Lower lobe of right lung (tissue), 2 donors: ENCODE measurements around the gene CEMIP. TPM values are rescaled to one million over a fixed set of nuclear protein-coding genes. Genes with fewer than 3 reads are reported as not detected.

Experiments used
- ATAC-seq, 2 donors: fragments of 200-7000 bp; cut with Tn5 transposase; one replicate each; pipeline ENCODE4 v1.9.1; 2020 to 2022; ENCODE audit warnings: mild to moderate bottlenecking in 2 of 2, moderate library complexity in 2 of 2
- DNase-seq: peaks from one replicate; pipeline ENCODE4 v3.0.0-alpha.2; 2020
- H3K27ac ChIP-seq: fragments of 200-600 bp; one replicate; pipeline ENCODE4 v1.8.0; 2022
- H3K27me3 ChIP-seq: fragments of 200-600 bp; one replicate; pipeline ENCODE4 v1.8.0; 2022; ENCODE audit warnings: low read depth
- H3K36me3 ChIP-seq: fragments of 200-600 bp; one replicate; pipeline ENCODE4 v1.8.0; 2022; ENCODE audit warnings: mild to moderate bottlenecking
- H3K4me1 ChIP-seq: fragments of 200-600 bp; one replicate; pipeline ENCODE4 v1.8.0; 2022
- H3K4me3 ChIP-seq: fragments of 200-600 bp; one replicate; pipeline ENCODE4 v1.8.0; 2022; ENCODE audit warnings: mild to moderate bottlenecking
- H3K9me3 ChIP-seq: fragments of 200-600 bp; one replicate; pipeline ENCODE4 v1.8.0; 2022
- intact Hi-C: fragments of 100-400 bp; cut with DNase I; formaldehyde crosslinking; loops from one replicate; pipeline ENCODE4 v1.11.0; 2022
- total RNA-seq: library from RNA; stranded (reverse); fragmentation: NEBNext Ultra II Directional; extraction: Animal tissue kit (Norgen Biotek cat#: 25700); gene quantifications from one replicate; pipeline ENCODE4 v1.2.1, GENCODE V29; 2021
- TF ChIP-seq, protein P1 (sequence below): fragments of 200-600 bp; IDR thresholded peaks from one replicate; pipeline ENCODE4 v1.8.0; 2022; ENCODE audit warnings: antibody characterized with exemption, mild to moderate bottlenecking
- donor health status: DM: no; HTN: yes; CAD: no; lungs with severe emphysema.

Gene CEMIP
- total RNA-seq, 1 donor from 2014 or later, result 7.3 TPM

- no peak for ATAC-seq
- Histone ChIP-seq H3K27ac (no peak overlapping the region), H3K36me3 (peaks cover 80% of the 10 kb centered on the region), H3K27me3 (no peaks in the 10 kb centered on the region), H3K4me3 (no peak overlapping the region), H3K9me3 (no peaks in the 10 kb centered on the region), H3K4me1 (no peaks in the 10 kb centered on the region)
- DNase-seq, result no peak
- intact Hi-C loops, result no loop called here
- TF ChIP-seq, protein P1, sequence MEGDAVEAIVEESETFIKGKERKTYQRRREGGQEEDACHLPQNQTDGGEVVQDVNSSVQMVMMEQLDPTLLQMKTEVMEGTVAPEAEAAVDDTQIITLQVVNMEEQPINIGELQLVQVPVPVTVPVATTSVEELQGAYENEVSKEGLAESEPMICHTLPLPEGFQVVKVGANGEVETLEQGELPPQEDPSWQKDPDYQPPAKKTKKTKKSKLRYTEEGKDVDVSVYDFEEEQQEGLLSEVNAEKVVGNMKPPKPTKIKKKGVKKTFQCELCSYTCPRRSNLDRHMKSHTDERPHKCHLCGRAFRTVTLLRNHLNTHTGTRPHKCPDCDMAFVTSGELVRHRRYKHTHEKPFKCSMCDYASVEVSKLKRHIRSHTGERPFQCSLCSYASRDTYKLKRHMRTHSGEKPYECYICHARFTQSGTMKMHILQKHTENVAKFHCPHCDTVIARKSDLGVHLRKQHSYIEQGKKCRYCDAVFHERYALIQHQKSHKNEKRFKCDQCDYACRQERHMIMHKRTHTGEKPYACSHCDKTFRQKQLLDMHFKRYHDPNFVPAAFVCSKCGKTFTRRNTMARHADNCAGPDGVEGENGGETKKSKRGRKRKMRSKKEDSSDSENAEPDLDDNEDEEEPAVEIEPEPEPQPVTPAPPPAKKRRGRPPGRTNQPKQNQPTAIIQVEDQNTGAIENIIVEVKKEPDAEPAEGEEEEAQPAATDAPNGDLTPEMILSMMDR, result no peak
Measured at GRCh38 chr15:80940331-80940730, 161.2 kb downstream of the CEMIP start.

DNA sequence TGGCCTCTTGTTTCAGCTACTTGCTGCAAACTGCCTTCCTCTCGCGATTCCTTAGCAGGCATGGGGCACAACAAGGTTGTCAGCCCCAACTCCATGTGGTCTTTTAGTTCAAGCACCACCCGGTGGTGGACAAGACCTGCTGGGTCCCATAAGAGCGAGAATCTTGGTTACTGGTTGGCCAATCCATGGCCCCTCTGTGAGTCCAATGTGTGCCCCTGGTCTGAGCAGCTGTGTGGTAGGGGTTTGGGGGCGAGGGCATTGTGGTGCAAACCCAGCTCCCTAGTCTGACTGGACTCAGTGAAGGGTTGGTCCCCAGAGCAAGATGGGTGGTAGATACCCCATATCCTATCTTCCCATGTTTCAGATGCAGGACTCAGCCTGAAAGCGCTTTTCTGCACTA lies 161.7 kb downstream of the CEMIP start:
- no peak for DNase-seq
- no peak for ATAC-seq
- no peak overlapping the region for H3K4me3 ChIP-seq
- no peaks in the 10 kb centered on the region for H3K4me1 ChIP-seq
- TF ChIP-seq, protein P1, result no peak
- H3K36me3 ChIP-seq, result peaks cover 85% of the 10 kb centered on the region
- no peaks in the 10 kb centered on the region for H3K9me3 ChIP-seq
- intact Hi-C loops, result no loop called here
- no peak overlapping the region for H3K27ac ChIP-seq
- no peaks in the 10 kb centered on the region for H3K27me3 ChIP-seq

- intact Hi-C loops, result no loop called here
- ATAC-seq (no peak), DNase-seq (no peak)
- peaks cover 86% of the 10 kb centered on the region for H3K36me3 ChIP-seq
- H3K27me3 ChIP-seq, result no peaks in the 10 kb centered on the region
- H3K9me3 ChIP-seq, result no peaks in the 10 kb centered on the region
- no peak overlapping the region for H3K4me3 ChIP-seq
- TF ChIP-seq, protein P1, result no peak
- H3K4me1 ChIP-seq, result no peaks in the 10 kb centered on the region
- no peak overlapping the region for H3K27ac ChIP-seq
Measured at GRCh38 chr15:80942266-80942665, 163.1 kb downstream of the CEMIP start.

GRCh38 chr15:80942746-80943565 lies 163.8 kb downstream of the CEMIP start:
- H3K4me3 ChIP-seq, result no peak overlapping the region
- no peaks in the 10 kb centered on the region for H3K27me3 ChIP-seq
- no peaks in the 10 kb centered on the region for H3K4me1 ChIP-seq
- ATAC-seq, result peak in 1 of 2 donors; percentile 24
- DNase-seq, result no peak
- TF ChIP-seq, protein P1, result no peak
- no peaks in the 10 kb centered on the region for H3K9me3 ChIP-seq
- intact Hi-C loops, result no loop called here
- no peak overlapping the region for H3K27ac ChIP-seq
- peaks cover 88% of the 10 kb centered on the region for H3K36me3 ChIP-seq

GRCh38 chr15:80944818-80945217 lies 165.6 kb downstream of the CEMIP start:
- no peak for DNase-seq
- intact Hi-C loops, result no loop called here
- no peak for ATAC-seq
- TF ChIP-seq, protein P1, result no peak
- no peaks in the 10 kb centered on the region for H3K27me3 ChIP-seq
- no peaks in the 10 kb centered on the region for H3K9me3 ChIP-seq
- no peaks in the 10 kb centered on the region for H3K4me1 ChIP-seq
- H3K36me3 ChIP-seq, result peaks cover 99% of the 10 kb centered on the region
- no peak overlapping the region for H3K4me3 ChIP-seq
- H3K27ac ChIP-seq, result no peak overlapping the region
